Measurements from ENCODE around the gene POTEC.
"Not testable (repeated sequence)": the region's sequence is repeated elsewhere in the genome, so short reads cannot be mapped to it uniquely, and the experiment has no call there.

Gene POTEC

GRCh38 chr18:14543446-14543964 is at the start of gene POTEC:
POTEC (minus strand) TSS chr18:14543600; CDS start chr18:14543146, 454 bp downstream.
- not testable (repeated sequence) for DNase-seq

GRCh38 chr18:14577971-14578370 is 34.6 kb upstream of the POTEC start:
- no peak for DNase-seq

GRCh38 chr18:14559502-14559901 is 16.1 kb upstream of the POTEC start:
- DNase-seq: not testable (repeated sequence)

GRCh38 chr18:14531659-14532058 is 11.7 kb downstream of the POTEC start:
- not testable (repeated sequence) for DNase-seq

GRCh38 chr18:14510707-14511106 is 32.7 kb downstream of the POTEC start:
- not testable (repeated sequence) for DNase-seq

GRCh38 chr18:14503691-14504090 is 39.7 kb downstream of the POTEC start:
- not testable (repeated sequence) for DNase-seq

- DNase-seq: peak; percentile 12
These were observed 41.5 kb downstream of the POTEC start for GRCh38 chr18:14501894-14502293.

- not testable (repeated sequence) for DNase-seq
These were observed 54.0 kb downstream of the POTEC start for GRCh38 chr18:14489256-14490014.

GRCh38 chr18:14488789-14489188 is 54.6 kb downstream of the POTEC start:
- DNase-seq: not testable (repeated sequence)

- not testable (repeated sequence) for DNase-seq
These were observed 56.3 kb downstream of the POTEC start for GRCh38 chr18:14486926-14487580.

GRCh38 chr18:14479076-14479475 is 64.3 kb downstream of the POTEC start:
- DNase-seq: not testable (repeated sequence)

GRCh38 chr18:14475520-14475919 is 67.9 kb downstream of the POTEC start:
- not testable (repeated sequence) for DNase-seq

GRCh38 chr18:14474752-14475151 is 68.6 kb downstream of the POTEC start:
- DNase-seq: not testable (repeated sequence)

- DNase-seq: not testable (repeated sequence)
These were observed 69.2 kb downstream of the POTEC start for GRCh38 chr18:14474007-14474720.

GRCh38 chr18:14473250-14474006 is 70.0 kb downstream of the POTEC start:
- DNase-seq: not testable (repeated sequence)

- DNase-seq: not testable (repeated sequence)
These were observed 72.1 kb downstream of the POTEC start for GRCh38 chr18:14471286-14471685.

- not testable (repeated sequence) for DNase-seq
These were observed 73.0 kb downstream of the POTEC start for GRCh38 chr18:14470446-14470845.

GRCh38 chr18:14470046-14470445 is 73.4 kb downstream of the POTEC start:
- not testable (repeated sequence) for DNase-seq

GRCh38 chr18:14465989-14466388 is 77.4 kb downstream of the POTEC start:
- not testable (repeated sequence) for DNase-seq

Data from NCI-H2171 treated with DMSO at 0.1 percent for 48 hours (cell line).